Panc1 (cell line): Measurements from ENCODE around the gene SLC25A10. TPM values are rescaled to one million over a fixed set of nuclear protein-coding genes. Genes with fewer than 3 reads are reported as not detected.

Experiments
- ATAC-seq: fragments of 200-7000 bp; cut with Tn5 transposase; 2 replicates; pipeline ENCODE4 v1.9.1; 2020; ENCODE audit warnings: mild to moderate bottlenecking, moderate library complexity
- BruUV-seq: library from RNA; stranded (reverse); fragments of 400-500 nt; replicated peaks from 2 replicates; lab custom pipeline; 2021; lab: Mats Ljungman, UMichigan
- CTCF ChIA-PET: fragments of 300-600 bp; sonication (Branson Sonifier 250); formaldehyde crosslinking; loops from one replicate; lab custom pipeline; 2022; ENCODE audit warnings: antibody characterized with exemption; lab: Charles Lee
- POLR2A ChIA-PET: fragments of 300-600 bp; sonication (Branson Sonifier 250); formaldehyde crosslinking; loops from one replicate; lab custom pipeline; 2022; ENCODE audit warnings: antibody characterized with exemption; lab: Charles Lee
- DNase-seq: peaks from one replicate; pipeline ENCODE4 v3.0.0-alpha.2; 2010; ENCODE audit warnings: low read depth, low spot score
- H3K27ac ChIP-seq: 2 replicates; pipeline ENCODE4 v1.5.1; 2011; ENCODE audit warnings: mild to moderate bottlenecking, low read length, inconsistent platforms
- H3K27me3 ChIP-seq: fragments of 200-500 bp; sonication (Bioruptor generic); 2 replicates; pipeline ENCODE4 v1.6.0; 2014; ENCODE audit warnings: low read length, inconsistent platforms; ENCODE audit not compliant: control insufficient read depth, insufficient read depth
- H3K36me3 ChIP-seq: fragments of 200-500 bp; sonication (Bioruptor generic); 2 replicates; pipeline ENCODE4 v1.5.1; 2014; ENCODE audit warnings: inconsistent platforms, mild to moderate bottlenecking, low read length, moderate library complexity; ENCODE audit not compliant: control insufficient read depth, insufficient read depth
- H3K4me1 ChIP-seq: 2 replicates; pipeline ENCODE4 v1.5.1; 2011; ENCODE audit warnings: inconsistent platforms, mild to moderate bottlenecking, low read length, moderate library complexity; ENCODE audit not compliant: control insufficient read depth, insufficient read depth
- H3K4me3 ChIP-seq, 2 experiments: 2 replicates each; pipeline ENCODE4 v1.5.1; 2011 to 2012; ENCODE audit warnings: low read depth in 2 of 2, low read length in 2 of 2, mild to moderate bottlenecking in 2 of 2, inconsistent platforms in 1 of 2, moderate library complexity in 1 of 2
- H3K9me3 ChIP-seq: fragments of 200-500 bp; sonication (Bioruptor generic); 2 replicates; pipeline ENCODE4 v1.5.1; 2014; ENCODE audit warnings: low read depth, mild to moderate bottlenecking, inconsistent platforms, low read length, moderate library complexity; ENCODE audit not compliant: control insufficient read depth, insufficient read depth
- POLR2AphosphoS5 ChIP-seq: IDR thresholded peaks from 2 replicates; pipeline ENCODE4 v1.6.1; 2012; ENCODE audit warnings: mild to moderate bottlenecking, low read depth, low read length, moderate library complexity
- REST ChIP-seq, 2 experiments: IDR thresholded peaks; 2 replicates each; pipeline ENCODE4 v1.6.1; 2011 to 2012; ENCODE audit warnings: low read depth in 2 of 2, control low read depth in 1 of 2, low read length in 1 of 2, mild to moderate bottlenecking in 1 of 2, moderate library complexity in 1 of 2; ENCODE audit not compliant: insufficient read depth in 1 of 2
- SIN3A ChIP-seq: IDR thresholded peaks from 2 replicates; pipeline ENCODE4 v1.6.1; 2012; ENCODE audit warnings: low read depth, mild to moderate bottlenecking, low read length, moderate library complexity, borderline replicate concordance; ENCODE audit not compliant: insufficient read depth
- TCF7L2 ChIP-seq: IDR thresholded peaks from 2 replicates; pipeline ENCODE4 v1.6.1; 2011; ENCODE audit warnings: mild to moderate bottlenecking, low read depth, low read length, inconsistent platforms
- in situ Hi-C: cut with HindIII; loops from 2 replicates; pipeline ENCODE4 v1.10.0; 2016; ENCODE audit warnings: low sequenced_read_pairs, low pct_unique_long_range_greater_than_20kb
- intact Hi-C: fragments of 100-400 bp; cut with micrococcal nuclease; formaldehyde crosslinking; loops from one replicate; pipeline ENCODE4 v1.10.0; 2022; ENCODE audit not compliant: unreplicated experiment
- total RNA-seq: library from RNA; stranded (reverse); gene quantifications from one replicate; pipeline ENCODE4 v1.2.1, GENCODE V29; 2021; ENCODE audit not compliant: unreplicated experiment
- TF ChIP-seq, protein P1 (sequence below): fragments of 450-650 bp; IDR thresholded peaks from 2 replicates; pipeline ENCODE4 v1.5.1; 2017; ENCODE audit warnings: mild to moderate bottlenecking

The SLC25A10 gene
- total RNA-seq, 1 experiment from 2014 or later, result 81.2 TPM

DNA sequence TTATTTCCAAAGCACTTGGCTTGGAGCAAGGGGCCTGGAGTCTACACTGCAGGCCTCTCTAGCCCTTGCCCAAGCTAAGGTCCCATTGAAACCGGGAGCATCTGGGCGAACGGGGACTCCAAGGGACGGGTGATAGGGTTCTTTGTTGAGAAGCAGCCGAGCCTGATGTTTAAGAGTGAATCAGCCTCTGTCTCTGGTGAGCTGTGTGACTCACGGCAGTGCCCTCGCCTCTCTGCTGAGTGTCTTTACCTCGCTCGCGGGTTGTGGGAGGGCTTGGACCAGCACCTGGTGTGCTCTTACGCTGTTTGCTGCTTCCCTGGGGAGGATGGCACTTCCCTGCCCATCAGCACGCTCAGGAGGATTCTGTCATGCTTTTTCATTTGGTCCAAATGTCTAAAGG is 27.0 kb upstream of the SLC25A10 start:
- Histone ChIP-seq H3K9me3 (no peaks in the 10 kb centered on the region), H3K27ac (peak overlapping the region; percentile 96), H3K27me3 (no peaks in the 10 kb centered on the region), H3K4me3 (peak overlapping the region; percentile 71 to 78), H3K4me1 (peaks cover 23% of the 10 kb centered on the region), H3K36me3 (peaks cover 22% of the 10 kb centered on the region; the same call in 1 of the 2 replicates)
- no TSS peak for BruUV-seq
- TF ChIP-seq SIN3A (0 out of 2 replicates have a peak, but pooled peaks have one; percentile 15), POLR2AphosphoS5 (no peak)
- ATAC-seq (no peak; the same call in 1 of the 2 replicates), DNase-seq (no peak)
- POLR2A ChIA-PET, result no interaction called here
- CTCF ChIA-PET, result interaction anchor here (0.7 kb wide), 1 partner anchor 72 kb away, joined by 3 read pairs; no protein-coding TSS in a partner anchor
- in situ Hi-C loops, result no loop called here
- intact Hi-C loops, result no loop called here

DNA sequence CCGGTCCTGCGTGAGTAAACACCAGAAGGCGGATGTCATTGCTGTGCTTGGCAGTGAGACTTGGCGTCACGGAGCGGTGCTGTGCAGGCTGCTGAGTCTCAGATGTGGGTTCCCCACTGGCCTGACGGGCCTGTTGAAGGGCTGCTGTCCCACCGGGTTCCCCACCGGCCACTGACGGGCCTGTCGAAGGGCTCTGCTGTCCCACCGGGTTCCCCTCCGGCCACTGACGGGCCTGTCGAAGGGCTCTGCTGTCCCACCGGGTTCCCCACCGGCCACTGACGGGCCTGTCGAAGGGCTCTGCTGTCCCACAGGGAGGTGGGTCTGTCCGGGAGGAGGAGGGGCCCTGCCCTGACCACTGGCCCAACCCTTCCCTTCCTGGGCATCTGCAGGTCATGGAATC is 25.5 kb upstream of the SLC25A10 start:
- TF ChIP-seq REST (IDR thresholded peaks at IDR 0.05; ENCODE audit: insufficient read depth in 1 of 2, low read depth in 2 of 2, low read length in 1 of 2) (no peak), SIN3A (no peak), TCF7L2 (no peak), POLR2AphosphoS5 (no peak)
- TF ChIP-seq, protein P1, sequence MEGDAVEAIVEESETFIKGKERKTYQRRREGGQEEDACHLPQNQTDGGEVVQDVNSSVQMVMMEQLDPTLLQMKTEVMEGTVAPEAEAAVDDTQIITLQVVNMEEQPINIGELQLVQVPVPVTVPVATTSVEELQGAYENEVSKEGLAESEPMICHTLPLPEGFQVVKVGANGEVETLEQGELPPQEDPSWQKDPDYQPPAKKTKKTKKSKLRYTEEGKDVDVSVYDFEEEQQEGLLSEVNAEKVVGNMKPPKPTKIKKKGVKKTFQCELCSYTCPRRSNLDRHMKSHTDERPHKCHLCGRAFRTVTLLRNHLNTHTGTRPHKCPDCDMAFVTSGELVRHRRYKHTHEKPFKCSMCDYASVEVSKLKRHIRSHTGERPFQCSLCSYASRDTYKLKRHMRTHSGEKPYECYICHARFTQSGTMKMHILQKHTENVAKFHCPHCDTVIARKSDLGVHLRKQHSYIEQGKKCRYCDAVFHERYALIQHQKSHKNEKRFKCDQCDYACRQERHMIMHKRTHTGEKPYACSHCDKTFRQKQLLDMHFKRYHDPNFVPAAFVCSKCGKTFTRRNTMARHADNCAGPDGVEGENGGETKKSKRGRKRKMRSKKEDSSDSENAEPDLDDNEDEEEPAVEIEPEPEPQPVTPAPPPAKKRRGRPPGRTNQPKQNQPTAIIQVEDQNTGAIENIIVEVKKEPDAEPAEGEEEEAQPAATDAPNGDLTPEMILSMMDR, result no peak
- ATAC-seq (no peak), DNase-seq (no peak)
- no TSS peak for BruUV-seq
- ChIA-PET POLR2A (no interaction called here), CTCF (no interaction called here)
- in situ Hi-C loops (no loop called here), intact Hi-C loops (no loop called here)
- Histone ChIP-seq H3K4me3 (no peak overlapping the region), H3K27ac (no peak overlapping the region), H3K27me3 (no peaks in the 10 kb centered on the region), H3K36me3 (peaks cover 22% of the 10 kb centered on the region; the same call in 1 of the 2 replicates), H3K4me1 (peaks cover 19% of the 10 kb centered on the region), H3K9me3 (no peaks in the 10 kb centered on the region)

DNA sequence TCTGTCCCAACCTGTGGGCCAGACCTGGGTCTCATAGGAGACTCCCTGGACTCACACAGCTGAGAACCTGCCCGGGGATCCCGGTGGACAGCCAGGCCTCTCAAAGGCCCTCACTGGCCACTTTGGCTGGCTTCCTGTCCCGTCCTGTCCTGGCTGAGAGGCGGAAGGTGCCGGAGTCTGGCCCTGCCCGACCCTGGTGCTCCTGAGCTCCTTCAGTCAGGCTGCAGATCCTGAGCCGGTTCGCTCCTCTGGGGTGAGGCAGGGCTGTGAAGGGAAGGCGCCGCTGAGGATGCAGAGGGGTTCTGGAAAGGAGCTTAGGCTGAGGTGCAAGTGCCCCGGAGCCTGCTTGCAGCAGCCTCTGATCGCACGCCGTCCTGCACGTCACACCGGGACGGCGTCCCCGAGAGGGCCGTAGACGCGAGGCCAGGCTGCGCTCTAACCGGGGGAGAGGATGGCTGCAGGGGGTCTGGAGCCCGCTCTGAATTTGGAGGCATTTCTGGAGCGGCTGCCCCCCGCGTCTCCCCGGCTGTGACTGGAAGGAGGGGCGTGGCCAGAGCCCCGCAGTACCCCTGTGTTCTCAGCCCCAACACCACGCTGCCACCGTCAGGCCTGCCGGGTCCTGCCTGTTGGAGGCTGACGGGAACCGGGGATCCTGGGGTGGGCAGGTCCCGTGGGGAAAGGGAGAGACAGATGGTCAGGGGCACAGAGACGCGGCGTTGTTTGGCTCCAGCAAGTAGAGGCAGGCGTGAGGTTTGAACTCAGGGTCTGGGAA is 24.1 kb upstream of the SLC25A10 start:
- in situ Hi-C loops (no loop called here), intact Hi-C loops (no loop called here)
- POLR2A ChIA-PET, result no interaction called here

More for the DNA sequence above, 24.1 kb upstream of the SLC25A10 start:
- no peak overlapping the region for H3K4me3 ChIP-seq
- H3K27ac ChIP-seq, result no peak overlapping the region
- no peaks in the 10 kb centered on the region for H3K27me3 ChIP-seq
- peaks cover 11% of the 10 kb centered on the region for H3K4me1 ChIP-seq
- no peaks in the 10 kb centered on the region for H3K9me3 ChIP-seq
- peaks cover 22% of the 10 kb centered on the region; the same call in 1 of the 2 replicates for H3K36me3 ChIP-seq
- DNase-seq (no peak), ATAC-seq (no peak)
- no TSS peak for BruUV-seq
- TF ChIP-seq, protein P1, result no peak
- no peak for TF ChIP-seq REST (IDR thresholded peaks at IDR 0.05; ENCODE audit: insufficient read depth in 1 of 2, low read depth in 2 of 2, low read length in 1 of 2)
- no peak for TF ChIP-seq SIN3A
- no peak for TF ChIP-seq POLR2AphosphoS5
- no peak for TF ChIP-seq TCF7L2
- CTCF ChIA-PET, result no interaction called here
